Gastroesophageal sphincter (tissue), 4 donors: ENCODE measurements around the gene PARD3. TPM values are rescaled to one million over a fixed set of nuclear protein-coding genes. Genes with fewer than 3 reads are reported as not detected.

Source experiments
- ATAC-seq: fragments of 150-250 bp; one replicate; pipeline ENCODE4 v1.9.1; 2016; ENCODE audit warnings: mild to moderate bottlenecking, moderate library complexity
- H3K27ac ChIP-seq, 4 donors: fragments of 200-600 bp; sonication (generic) in 3 of 4; 1 replicate in 3 of 4; 2 replicates in 1 of 4; pipeline ENCODE4 v1.5.1; 2016 to 2019
- H3K27me3 ChIP-seq: fragments of 200-600 bp; sonication (generic); one replicate; pipeline ENCODE4 v1.5.1; 2019
- H3K36me3 ChIP-seq, 2 donors: fragments of 200-600 bp; sonication (generic); one replicate each; pipeline ENCODE4 v1.5.1; 2019; ENCODE audit warnings: control low read depth in 1 of 2
- H3K4me1 ChIP-seq, 3 donors: fragments of 200-600 bp; sonication (generic); 1 replicate in 2 of 3; 2 replicates in 1 of 3; pipeline ENCODE4 v1.5.1; 2016 to 2019; ENCODE audit warnings: control low read depth in 2 of 3
- H3K4me3 ChIP-seq, 2 donors: fragments of 200-600 bp; sonication (generic); one replicate each; pipeline ENCODE4 v1.5.1; 2019; ENCODE audit warnings: mild to moderate bottlenecking in 1 of 2, moderate library complexity in 1 of 2
- H3K9me3 ChIP-seq, 3 donors: fragments of 200-600 bp; sonication (generic); one replicate each; pipeline ENCODE4 v1.5.1; 2017 to 2019; ENCODE audit warnings: control low read depth in 2 of 3
- EP300 ChIP-seq: sonication (generic); formaldehyde crosslinking; IDR thresholded peaks from one replicate; pipeline ENCODE4 v1.6.1; 2017; ENCODE audit warnings: antibody characterized with exemption, mild to moderate bottlenecking
- POLR2A ChIP-seq, 2 donors: fragments of 450-650 bp; IDR thresholded peaks; one replicate each; pipeline ENCODE4 v1.6.1; 2017; ENCODE audit warnings: antibody characterized with exemption in 2 of 2, mild to moderate bottlenecking in 2 of 2, moderate library complexity in 1 of 2
- POLR2AphosphoS5 ChIP-seq: sonication (generic); formaldehyde crosslinking; IDR thresholded peaks from one replicate; pipeline ENCODE4 v1.6.1; 2017; ENCODE audit warnings: antibody characterized with exemption
- WGBS, 2 donors: methylation state at CpG; one replicate each; pipeline ENCODE4 v1.1.5; 2018; ENCODE audit warnings: low coverage in 1 of 2; 5-methylcytosine and 5-hydroxymethylcytosine counted together
- total RNA-seq, 4 donors: library from RNA; depleted of rRNA; stranded (reverse); fragments of >200 nt; gene quantifications; one replicate each; pipeline ENCODE4 v1.1.0, GENCODE V29; 2016
- TF ChIP-seq, protein P1 (sequence below), 4 experiments: fragments of 200-600 bp in 2 of 4; fragments of 450-650 bp in 2 of 4; sonication (generic) in 1 of 4; IDR thresholded peaks; one replicate each; pipeline ENCODE4 v1.5.1; 2017 to 2019; ENCODE audit warnings: antibody characterized with exemption in 4 of 4, mild to moderate bottlenecking in 2 of 4, moderate library complexity in 2 of 4

The PARD3 gene
- total RNA-seq, 4 donors from 2014 or later: 101 to 127 (median 115) TPM

DNA sequence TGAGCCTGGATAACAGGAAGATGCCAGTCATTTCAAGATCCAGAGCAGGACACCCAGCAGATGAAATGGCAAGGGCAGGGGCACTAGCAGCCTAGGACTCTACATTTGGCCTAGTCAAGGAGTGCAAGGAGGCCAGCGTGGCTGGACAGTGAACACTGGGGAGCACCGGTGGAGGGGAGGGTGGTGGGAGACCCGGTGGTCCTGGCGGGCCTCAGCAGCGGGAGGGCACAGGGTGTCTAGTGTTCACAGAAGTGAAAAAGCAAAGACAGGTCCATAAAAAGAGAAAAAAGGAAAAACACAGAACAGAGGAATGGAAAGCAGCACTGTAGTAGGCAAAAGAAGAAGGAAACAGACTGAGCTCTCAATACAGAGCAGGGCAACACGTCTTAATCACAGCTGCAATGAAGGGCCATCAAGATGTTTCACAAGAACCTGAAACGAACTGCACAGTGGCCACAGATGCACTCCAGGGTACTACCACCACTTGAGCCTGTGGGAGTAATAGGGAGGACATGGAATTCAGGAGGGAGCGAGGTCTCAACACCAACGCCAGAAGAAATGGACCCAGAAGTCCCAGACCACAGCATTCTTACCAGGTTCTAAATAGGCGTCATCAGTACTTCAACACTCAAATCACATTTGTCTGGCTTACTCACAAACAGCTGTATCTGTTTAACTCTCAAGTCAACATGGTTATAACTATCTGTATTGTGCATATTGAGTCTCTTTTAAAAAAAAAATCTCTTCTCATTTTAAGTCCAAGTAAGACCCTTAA lies 573.7 kb downstream of the PARD3 start:
- TF ChIP-seq POLR2A (IDR thresholded peaks at IDR 0.05) (no peak), POLR2AphosphoS5 (no peak), EP300 (no peak)
- TF ChIP-seq, protein P1, sequence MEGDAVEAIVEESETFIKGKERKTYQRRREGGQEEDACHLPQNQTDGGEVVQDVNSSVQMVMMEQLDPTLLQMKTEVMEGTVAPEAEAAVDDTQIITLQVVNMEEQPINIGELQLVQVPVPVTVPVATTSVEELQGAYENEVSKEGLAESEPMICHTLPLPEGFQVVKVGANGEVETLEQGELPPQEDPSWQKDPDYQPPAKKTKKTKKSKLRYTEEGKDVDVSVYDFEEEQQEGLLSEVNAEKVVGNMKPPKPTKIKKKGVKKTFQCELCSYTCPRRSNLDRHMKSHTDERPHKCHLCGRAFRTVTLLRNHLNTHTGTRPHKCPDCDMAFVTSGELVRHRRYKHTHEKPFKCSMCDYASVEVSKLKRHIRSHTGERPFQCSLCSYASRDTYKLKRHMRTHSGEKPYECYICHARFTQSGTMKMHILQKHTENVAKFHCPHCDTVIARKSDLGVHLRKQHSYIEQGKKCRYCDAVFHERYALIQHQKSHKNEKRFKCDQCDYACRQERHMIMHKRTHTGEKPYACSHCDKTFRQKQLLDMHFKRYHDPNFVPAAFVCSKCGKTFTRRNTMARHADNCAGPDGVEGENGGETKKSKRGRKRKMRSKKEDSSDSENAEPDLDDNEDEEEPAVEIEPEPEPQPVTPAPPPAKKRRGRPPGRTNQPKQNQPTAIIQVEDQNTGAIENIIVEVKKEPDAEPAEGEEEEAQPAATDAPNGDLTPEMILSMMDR (IDR thresholded peaks at IDR 0.05): no peak
- H3K4me1 ChIP-seq: peaks cover 0 to 22% (median 0%) of the 10 kb centered on the region in 3 donors
- H3K27me3 ChIP-seq: no peaks in the 10 kb centered on the region
- WGBS, 2 donors: 93 to 100% methylated on average over 1 to 9 of the region's 10 CpGs
- H3K9me3 ChIP-seq: no peaks in the 10 kb centered on the region
- no peak for ATAC-seq
- no peak overlapping the region for H3K27ac ChIP-seq
- H3K4me3 ChIP-seq: no peak overlapping the region
- peaks cover 0 to 6% of the 10 kb centered on the region in 2 donors for H3K36me3 ChIP-seq

DNA sequence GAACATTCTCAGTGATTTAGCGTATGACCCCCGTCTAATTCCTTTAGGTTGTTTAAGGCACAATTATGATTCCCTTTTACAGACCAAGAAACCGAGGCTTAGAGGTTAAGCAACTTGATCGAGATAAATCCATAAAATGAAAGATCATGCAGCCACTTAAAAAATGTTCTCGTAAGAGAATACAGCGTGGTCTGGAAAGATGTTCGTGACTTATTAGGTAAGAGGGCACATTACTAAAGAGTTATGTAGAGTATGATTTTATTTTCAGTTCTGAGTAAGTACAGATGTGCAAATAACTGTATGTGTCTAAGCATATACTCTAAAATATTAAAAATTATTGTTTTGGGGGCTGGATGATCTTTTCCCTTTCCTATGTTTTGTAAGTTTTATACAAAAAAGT lies 575.1 kb downstream of the PARD3 start:
- H3K36me3 ChIP-seq: no peaks in the 10 kb centered on the region
- no peaks in the 10 kb centered on the region for H3K27me3 ChIP-seq
- WGBS, 2 donors: 92 to 95% methylated on average over 7 of the region's 7 CpGs
- H3K4me3 ChIP-seq: no peak overlapping the region
- no peak for TF ChIP-seq POLR2AphosphoS5
- no peak for TF ChIP-seq EP300
- TF ChIP-seq, protein P1 (IDR thresholded peaks at IDR 0.05): no peak
- TF ChIP-seq POLR2A (IDR thresholded peaks at IDR 0.05): no peak
- no peaks in the 10 kb centered on the region for H3K9me3 ChIP-seq
- H3K4me1 ChIP-seq: peaks cover 0 to 22% (median 0%) of the 10 kb centered on the region in 3 donors
- no peak overlapping the region for H3K27ac ChIP-seq
- ATAC-seq: no peak

DNA sequence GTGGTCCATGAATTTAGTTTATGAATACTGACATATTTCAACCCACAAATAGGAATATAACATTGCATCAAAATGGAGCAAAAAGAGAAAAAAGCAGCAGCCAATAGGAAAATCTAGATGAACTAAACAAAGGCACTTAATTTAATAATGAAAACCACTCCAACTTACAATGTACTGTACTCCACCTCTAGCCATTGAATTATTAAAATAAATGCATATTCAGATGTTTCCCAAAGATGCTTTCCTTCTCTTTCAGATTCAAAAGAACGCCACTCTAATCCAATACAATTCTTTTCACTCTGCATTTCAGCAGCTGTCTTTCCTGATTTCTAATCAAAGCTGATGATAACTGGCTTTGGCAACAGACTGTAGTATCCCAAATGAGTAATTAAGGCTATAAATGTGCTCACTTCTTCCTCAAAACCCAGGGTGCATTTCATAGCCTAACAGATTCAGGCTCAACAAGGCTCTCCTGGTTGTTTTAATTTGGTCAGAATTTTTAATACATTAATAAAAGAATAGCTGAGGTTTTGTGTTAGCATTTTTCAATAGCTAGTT lies 577.1 kb downstream of the PARD3 start:
- Histone ChIP-seq H3K4me3 (no peak overlapping the region), H3K4me1 (peaks cover 0 to 22% (median 0%) of the 10 kb centered on the region in 3 donors), H3K27me3 (no peaks in the 10 kb centered on the region), H3K9me3 (no peaks in the 10 kb centered on the region), H3K36me3 (no peaks in the 10 kb centered on the region), H3K27ac (no peak overlapping the region)
- 82 to 100% methylated on average over 1 of the region's 1 CpG for WGBS, 2 donors
- TF ChIP-seq POLR2AphosphoS5: no peak
- no peak for ATAC-seq

DNA sequence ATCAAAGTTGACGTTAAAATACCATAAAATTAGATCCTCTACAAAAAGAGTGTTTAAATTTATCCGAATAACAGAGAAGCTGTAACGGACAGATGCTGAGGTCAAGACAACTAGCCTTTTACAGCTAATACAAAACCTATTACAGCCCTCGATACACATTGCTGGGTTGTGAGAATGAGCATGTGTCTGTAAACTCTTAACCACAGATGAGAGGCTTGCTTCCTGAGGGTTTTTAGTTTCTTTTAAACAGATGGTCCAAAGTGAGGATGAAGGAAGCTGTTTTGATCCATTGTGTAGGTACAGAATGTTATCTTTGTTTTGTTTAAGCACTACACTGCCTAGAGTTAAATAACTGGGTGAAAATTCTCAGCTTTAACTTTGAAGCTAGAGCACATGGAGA lies 578.2 kb downstream of the PARD3 start:
- H3K4me1 ChIP-seq: peaks cover 0 to 22% (median 0%) of the 10 kb centered on the region in 3 donors
- no peak for ATAC-seq
- WGBS, 2 donors: 75 to 86% methylated on average over 4 of the region's 4 CpGs
- TF ChIP-seq EP300 (no peak), POLR2AphosphoS5 (no peak), POLR2A (IDR thresholded peaks at IDR 0.05) (no peak)
- TF ChIP-seq, protein P1 (IDR thresholded peaks at IDR 0.05): no peak
- no peaks in the 10 kb centered on the region for H3K9me3 ChIP-seq
- H3K27me3 ChIP-seq: no peaks in the 10 kb centered on the region
- no peak overlapping the region for H3K4me3 ChIP-seq
- H3K27ac ChIP-seq: no peak overlapping the region
- H3K36me3 ChIP-seq: no peaks in the 10 kb centered on the region

DNA sequence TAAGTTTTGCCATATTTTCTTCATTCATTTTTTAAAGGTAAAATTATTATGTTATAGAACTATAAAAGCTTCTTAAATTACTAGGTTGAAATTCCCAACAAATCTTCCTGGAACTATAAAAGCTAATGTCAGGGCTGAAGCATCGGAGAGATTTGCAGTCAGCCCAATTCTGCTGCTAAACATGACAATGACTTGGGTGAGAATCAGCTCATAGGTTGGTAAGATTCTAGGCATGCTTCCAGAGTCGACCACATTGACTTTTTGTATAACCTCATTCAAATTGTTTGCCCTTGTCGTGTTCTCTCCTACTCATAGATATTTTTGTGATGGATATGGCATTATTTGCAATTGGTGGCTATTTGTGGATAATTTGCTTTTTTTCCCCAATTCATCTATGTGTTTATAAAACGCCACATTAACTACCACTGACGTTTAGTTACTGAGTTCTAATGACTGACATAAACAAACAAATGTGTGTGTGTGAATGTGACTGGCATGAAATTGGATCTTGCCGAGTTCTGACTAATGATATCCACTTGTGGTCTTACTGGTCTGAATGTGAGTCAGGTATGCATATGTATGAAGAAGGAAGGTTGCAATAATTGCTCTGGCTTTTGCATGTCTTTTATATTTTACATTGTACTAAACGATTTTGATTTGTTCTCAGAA lies 579.8 kb downstream of the PARD3 start:
- ATAC-seq: no peak
- Histone ChIP-seq H3K4me3 (no peak overlapping the region), H3K36me3 (no peaks in the 10 kb centered on the region), H3K9me3 (no peaks in the 10 kb centered on the region), H3K4me1 (peaks cover 0 to 22% (median 0%) of the 10 kb centered on the region in 3 donors), H3K27me3 (no peaks in the 10 kb centered on the region), H3K27ac (no peak overlapping the region)
- WGBS, 2 donors: 75 to 91% methylated on average over 5 to 7 of the region's 7 CpGs
- TF ChIP-seq POLR2AphosphoS5: no peak
- TF ChIP-seq, protein P1 (IDR thresholded peaks at IDR 0.05): no peak
- no peak for TF ChIP-seq POLR2A (IDR thresholded peaks at IDR 0.05)
- TF ChIP-seq EP300: no peak
